Activated CD4-positive, alpha-beta T cell treated with anti-CD3 and anti-CD28 coated beads, Interleukin-10, Interleukin-2, amounts not matched to agents 100 ng/mL and 50 ng/mL, durations not matched to agents 16 hours and 8 hours (primary cell): ENCODE measurements around the gene CD34.
A peak's percentile ranks its signal among the peaks of the same experiment; 100 is the strongest.
"Not testable (repeated sequence)": the region's sequence is repeated elsewhere in the genome, so short reads cannot be mapped to it uniquely, and the experiment has no call there.

Experiments
- DNase-seq: peaks from one replicate; pipeline ENCODE4 v3.0.0-alpha.2; 2020

The CD34 gene

GRCh38 chr1:207926984-207927383 lies 16.1 kb upstream of the CD34 start:
- DNase-seq = no peak

DNA sequence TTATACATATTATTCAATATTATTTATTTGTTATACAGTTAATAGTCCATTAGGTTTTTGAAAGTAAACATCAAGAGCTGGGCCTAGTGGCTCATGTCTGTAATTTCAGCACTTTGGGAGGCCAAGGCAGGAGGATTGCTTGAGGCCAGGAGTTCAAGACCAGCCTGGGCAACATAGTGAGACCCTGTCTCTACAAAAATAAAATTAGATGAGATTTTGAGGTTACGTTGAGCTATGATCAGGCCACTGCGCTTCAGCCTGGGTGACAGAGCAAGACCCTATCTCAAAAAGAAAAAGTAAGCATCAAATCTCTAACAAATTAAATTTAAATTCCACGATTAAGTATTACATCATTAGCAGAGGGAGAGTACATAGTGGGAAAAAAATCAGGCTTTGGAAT lies 15.0 kb upstream of the CD34 start:
- not testable (repeated sequence) for DNase-seq

DNA sequence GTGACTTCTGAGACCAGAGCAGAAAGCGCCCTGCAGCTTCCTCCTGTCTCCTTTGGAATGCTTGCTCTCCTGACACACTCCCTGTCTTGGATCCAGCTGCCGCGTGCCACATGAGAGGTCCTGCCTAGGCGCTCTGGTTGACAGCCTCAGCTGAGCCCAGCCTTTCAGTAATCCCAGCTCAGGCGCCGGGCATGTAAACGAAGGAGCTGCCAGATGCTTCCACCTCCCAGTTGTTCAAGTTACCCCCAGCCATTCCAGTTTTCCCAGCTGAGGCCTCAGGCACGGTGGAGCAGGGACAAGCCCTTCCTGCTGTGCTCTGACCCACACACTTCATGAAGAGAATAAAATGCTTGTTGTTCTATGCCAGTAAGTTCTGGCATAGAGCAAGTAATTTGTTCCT lies 14.3 kb upstream of the CD34 start:
- no peak for DNase-seq

DNA sequence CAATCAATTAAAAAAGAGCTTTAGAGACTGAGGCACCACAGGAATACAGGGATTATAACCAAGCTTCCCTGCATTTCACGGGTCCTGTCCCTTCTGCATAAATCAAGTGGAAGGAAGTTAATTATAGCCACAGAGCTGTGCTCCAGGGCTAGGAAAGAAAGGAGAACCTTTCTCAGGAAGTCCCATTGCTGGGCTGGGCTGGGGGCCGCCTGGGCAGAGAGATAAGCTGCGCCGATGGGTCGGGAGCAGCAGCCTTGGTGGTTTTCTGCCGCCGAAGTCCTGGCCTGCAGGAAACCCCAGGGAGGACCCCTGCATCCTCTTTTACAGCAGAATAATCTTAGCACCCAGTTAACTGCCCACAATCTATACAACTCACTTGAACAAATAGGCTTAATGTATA lies 12.6 kb upstream of the CD34 start:
- no peak for DNase-seq

GRCh38 chr1:207923121-207923520 lies 12.2 kb upstream of the CD34 start:
- DNase-seq = no peak

GRCh38 chr1:207922554-207922953 lies 11.6 kb upstream of the CD34 start:
- DNase-seq = no peak

GRCh38 chr1:207921321-207921720 lies 10.4 kb upstream of the CD34 start:
- no peak for DNase-seq

DNA sequence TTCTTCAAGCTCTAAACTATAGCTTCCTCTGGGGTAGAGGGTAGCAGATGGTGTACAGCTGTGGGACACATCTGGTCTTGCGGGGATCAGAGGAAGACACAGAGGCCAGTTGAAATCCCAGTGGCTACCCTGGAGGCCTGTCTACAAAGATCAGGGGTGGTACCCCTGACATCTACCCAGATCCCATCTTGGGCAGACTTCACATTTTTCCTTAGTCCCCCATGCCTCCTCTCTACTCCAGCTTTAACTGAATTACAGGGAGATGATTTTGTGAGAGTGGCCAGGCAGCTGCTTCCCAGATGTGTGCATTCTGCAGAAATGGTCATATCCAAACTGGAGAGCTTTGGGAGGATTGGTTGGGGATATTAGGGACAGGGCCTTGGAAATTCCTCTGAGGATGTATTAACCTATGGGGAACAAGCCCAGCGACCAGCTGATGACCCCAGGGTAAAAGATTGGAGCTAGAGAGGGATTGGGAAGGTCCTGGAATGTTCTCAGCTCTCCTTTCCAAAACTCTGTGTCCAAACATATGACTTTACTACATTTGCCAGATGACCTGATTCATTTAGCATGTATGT lies 9.6 kb upstream of the CD34 start:
- no peak for DNase-seq

GRCh38 chr1:207919523-207920170 lies 8.7 kb upstream of the CD34 start:
- no peak for DNase-seq

GRCh38 chr1:207918581-207918980 lies 7.7 kb upstream of the CD34 start:
- DNase-seq = no peak

- DNase-seq = no peak
Observed at GRCh38 chr1:207918011-207918410, 7.1 kb upstream of the CD34 start.

- DNase-seq = no peak
Observed at GRCh38 chr1:207917080-207917479, 6.2 kb upstream of the CD34 start.

DNA sequence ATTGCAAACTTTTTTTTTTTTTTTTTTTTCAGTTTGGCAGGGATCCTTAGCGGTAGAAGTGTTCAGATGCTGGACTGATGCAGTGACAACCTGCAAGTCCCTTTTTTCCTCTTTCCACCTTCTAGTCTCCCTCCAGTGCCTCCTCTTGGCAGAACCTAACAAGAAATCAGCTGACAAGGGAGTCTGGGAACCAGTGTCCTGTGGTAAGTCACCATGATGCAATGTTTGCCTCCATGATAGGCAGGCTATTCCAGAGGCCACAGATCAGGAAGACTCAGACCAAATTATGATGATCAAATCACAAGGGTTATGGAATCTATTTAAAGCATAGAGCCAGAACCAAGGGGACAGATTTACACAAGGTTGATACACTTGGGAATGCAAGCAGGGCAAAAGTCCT lies 3.0 kb upstream of the CD34 start:
- no peak for DNase-seq

DNA sequence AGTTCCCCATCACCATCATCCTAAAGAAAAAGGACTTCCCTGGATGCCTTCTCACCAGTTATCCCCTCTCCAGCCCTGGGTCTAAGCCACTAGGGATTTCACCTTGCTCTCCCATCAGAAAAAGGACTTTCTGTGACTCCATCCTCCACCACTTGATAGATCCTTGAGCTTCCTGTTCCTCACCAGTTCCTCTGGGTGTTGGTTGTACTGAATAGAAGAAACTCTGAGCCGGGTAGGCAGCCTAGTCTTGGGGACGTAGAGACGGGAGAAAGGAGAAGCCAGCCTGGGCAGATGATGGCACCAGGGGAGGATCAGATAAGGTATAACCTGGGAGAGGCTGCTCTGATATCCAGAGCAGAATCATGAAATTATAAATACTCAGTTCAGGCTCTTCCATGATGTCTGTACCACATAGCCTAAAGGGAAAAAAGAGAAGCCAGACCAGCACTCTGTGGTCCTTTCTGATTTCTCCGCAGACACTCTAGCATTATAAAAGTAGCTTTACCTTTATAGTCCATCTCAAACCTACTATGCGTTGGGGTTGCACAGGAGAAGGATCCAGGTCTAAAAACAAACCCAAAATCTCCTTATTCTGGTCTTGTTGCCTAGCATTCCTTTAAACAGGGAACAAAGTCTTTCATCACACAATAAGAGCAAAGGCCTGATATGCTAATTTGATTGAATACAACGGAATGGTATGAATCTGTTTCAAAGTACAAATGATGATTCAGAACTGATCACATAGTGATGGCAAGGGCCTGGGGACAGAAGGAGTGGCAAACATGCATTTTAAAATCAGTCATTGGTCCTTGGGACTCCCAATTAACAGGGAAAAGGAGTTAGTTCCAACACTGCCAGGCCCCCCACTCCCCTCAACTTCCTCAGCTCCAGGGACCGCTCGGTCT lies 1.2 kb upstream of the CD34 start:
- no peak for DNase-seq

- no peak for DNase-seq
Observed at GRCh38 chr1:207909687-207910086, 1.2 kb downstream of the CD34 start.

GRCh38 chr1:207908107-207908734 lies 2.7 kb downstream of the CD34 start:
- DNase-seq = no peak

DNA sequence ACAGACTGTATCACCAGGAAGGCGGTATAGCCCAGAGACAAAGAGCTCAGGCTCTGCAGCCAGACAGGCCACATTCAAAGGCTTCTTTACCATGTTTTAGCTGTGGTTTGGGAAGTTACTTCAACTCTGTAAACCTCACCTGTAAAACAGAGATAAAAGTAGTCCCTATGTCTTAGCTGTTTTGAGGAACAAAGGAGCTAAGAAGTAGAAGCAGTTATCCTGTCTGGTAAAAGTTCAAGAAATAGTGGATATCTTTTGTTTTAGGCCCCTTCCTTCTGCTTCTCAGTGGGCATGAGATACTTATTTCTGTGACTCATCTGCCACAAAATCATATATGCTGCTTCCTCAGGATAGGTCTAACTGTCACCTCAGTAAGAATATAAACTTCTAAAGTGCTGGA lies 6.5 kb downstream of the CD34 start:
- DNase-seq = no peak

GRCh38 chr1:207903767-207904166 lies 7.2 kb downstream of the CD34 start:
- DNase-seq = peak; percentile 24

DNA sequence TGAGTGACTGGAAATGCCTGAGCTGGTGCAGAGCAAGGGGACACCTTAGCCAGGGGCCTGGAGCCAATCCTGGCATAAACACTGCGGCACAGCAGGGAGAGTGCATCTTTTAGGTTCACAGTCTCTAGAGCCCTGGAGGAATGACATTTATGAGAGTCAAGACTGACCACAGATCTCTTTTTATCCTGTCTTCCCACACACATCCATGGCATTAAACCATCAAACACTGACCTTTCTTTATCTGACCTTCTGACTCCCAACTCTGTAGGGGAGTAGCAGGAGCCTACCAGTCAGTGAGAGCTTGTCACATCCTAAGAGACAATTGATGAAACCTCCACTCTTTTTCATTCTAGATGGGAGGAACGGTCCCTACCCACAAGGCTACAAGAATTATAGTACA lies 7.9 kb downstream of the CD34 start:
- DNase-seq = no peak

DNA sequence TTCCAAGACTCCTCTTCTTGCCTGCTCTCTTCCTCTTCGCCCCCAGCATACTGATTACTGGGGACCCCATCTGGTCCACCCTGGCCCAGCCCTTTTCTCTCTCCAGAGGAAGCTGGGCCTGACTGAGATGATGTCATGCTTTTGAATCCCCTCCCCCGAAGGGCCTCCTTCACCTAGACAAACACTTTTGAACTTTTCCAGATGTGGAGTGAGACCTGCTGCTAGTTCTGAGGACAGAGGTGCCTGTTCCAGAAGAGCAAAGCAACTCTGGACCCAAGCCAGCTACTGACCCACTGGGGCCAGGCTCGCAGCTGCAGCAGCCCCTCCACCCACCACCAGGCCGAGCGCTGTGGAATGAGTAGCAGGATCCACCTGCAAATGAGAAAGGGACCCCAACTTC lies 8.4 kb downstream of the CD34 start:
- DNase-seq = no peak

- no peak for DNase-seq
Observed at GRCh38 chr1:207901041-207901653, 9.8 kb downstream of the CD34 start.

GRCh38 chr1:207898836-207899235 lies 12.1 kb downstream of the CD34 start:
- DNase-seq = no peak

GRCh38 chr1:207898260-207898659 lies 12.7 kb downstream of the CD34 start:
- no peak for DNase-seq
